Liver (tissue), 9 donors: ENCODE measurements around the gene ZXDC. TPM values are rescaled to one million over a fixed set of nuclear protein-coding genes. Genes with fewer than 3 reads are reported as not detected.

Experiments used
- DNase-seq: peaks from one replicate; pipeline ENCODE4 v3.0.0-alpha.2; 2017; ENCODE audit warnings: low spot score
- H3K27ac ChIP-seq, 2 donors: one replicate each; pipeline ENCODE4 v1.7.0; 2013; ENCODE audit warnings: inconsistent platforms in 2 of 2, low read length in 2 of 2, control low read depth in 1 of 2, low read depth in 1 of 2, mild to moderate bottlenecking in 1 of 2
- H3K27me3 ChIP-seq, 4 donors: one replicate each; pipeline versions ENCODE4 v1.6.1 to v1.7.0; 2013; ENCODE audit warnings: low read length in 3 of 4, inconsistent platforms in 1 of 4, mild to moderate bottlenecking in 1 of 4, moderate library complexity in 1 of 4; ENCODE audit not compliant: control insufficient read depth in 4 of 4, insufficient read depth in 4 of 4
- H3K36me3 ChIP-seq, 4 donors: one replicate each; pipeline versions ENCODE4 v1.6.1 to v1.7.0; 2013; ENCODE audit warnings: low read length in 3 of 4, mild to moderate bottlenecking in 3 of 4, low read depth in 1 of 4, moderate library complexity in 1 of 4; ENCODE audit not compliant: control insufficient read depth in 4 of 4, insufficient read depth in 3 of 4
- H3K4me1 ChIP-seq, 4 donors: one replicate each; pipeline versions ENCODE4 v1.6.1 to v1.7.0; 2013; ENCODE audit warnings: low read length in 3 of 4, mild to moderate bottlenecking in 3 of 4, moderate library complexity in 1 of 4; ENCODE audit not compliant: control insufficient read depth in 4 of 4, insufficient read depth in 4 of 4
- H3K4me3 ChIP-seq, 3 donors: one replicate each; pipeline versions ENCODE4 v1.6.1 to v1.7.0; 2013; ENCODE audit warnings: low read length in 3 of 3, control low read depth in 1 of 3, low read depth in 1 of 3, mild to moderate bottlenecking in 1 of 3
- H3K9ac ChIP-seq, 2 donors: one replicate each; pipeline ENCODE4 v1.7.0; 2013; ENCODE audit warnings: low read length in 2 of 2, mild to moderate bottlenecking in 2 of 2, moderate library complexity in 2 of 2, control low read depth in 1 of 2, low read depth in 1 of 2
- H3K9me3 ChIP-seq, 4 donors: one replicate each; pipeline versions ENCODE4 v1.6.1 to v1.7.0; 2013; ENCODE audit warnings: low read length in 3 of 4; ENCODE audit not compliant: control insufficient read depth in 4 of 4
- ATF3 ChIP-seq: IDR thresholded peaks from 2 replicates; pipeline ENCODE4 v1.6.1; 2016; ENCODE audit warnings: antibody characterized with exemption
- CTCF ChIP-seq: fragments of 150-350 bp; IDR thresholded peaks from 2 replicates; pipeline ENCODE4 v1.5.1; 2017; ENCODE audit warnings: improper control_type of control experiment, low read depth, low read length; ENCODE audit not compliant: missing input control
- FOXA1 ChIP-seq: IDR thresholded peaks from 2 replicates; pipeline ENCODE4 v1.6.1; 2016; ENCODE audit warnings: antibody characterized with exemption
- FOXA2 ChIP-seq: IDR thresholded peaks from 2 replicates; pipeline ENCODE4 v1.6.1; 2016; ENCODE audit warnings: antibody characterized with exemption
- GABPA ChIP-seq, 2 donors: IDR thresholded peaks in 1 of 2; conservative IDR thresholded peaks in 1 of 2; 2 replicates each; pipeline ENCODE4 v1.6.1; 2016; ENCODE audit warnings: antibody characterized with exemption in 2 of 2, mild to moderate bottlenecking in 1 of 2, moderate library complexity in 1 of 2
- HNF4A ChIP-seq, 2 donors: conservative IDR thresholded peaks; 2 replicates each; pipeline ENCODE4 v1.6.1; 2016; ENCODE audit warnings: antibody characterized with exemption in 2 of 2, mild to moderate bottlenecking in 2 of 2
- HNF4G ChIP-seq: IDR thresholded peaks from 2 replicates; pipeline ENCODE4 v1.6.1; 2016; ENCODE audit warnings: antibody characterized with exemption
- JUND ChIP-seq, 2 donors: IDR thresholded peaks; 2 replicates each; pipeline ENCODE4 v1.6.1; 2016; ENCODE audit warnings: antibody characterized with exemption in 2 of 2
- MAX ChIP-seq: IDR thresholded peaks from 2 replicates; pipeline ENCODE4 v1.6.1; 2016; ENCODE audit warnings: antibody characterized with exemption
- NR2F2 ChIP-seq: IDR thresholded peaks from 2 replicates; pipeline ENCODE4 v1.6.1; 2016; ENCODE audit warnings: antibody characterized with exemption
- RAD21 ChIP-seq, 2 donors: IDR thresholded peaks; 2 replicates each; pipeline ENCODE4 v1.6.1; 2016; ENCODE audit warnings: antibody characterized with exemption in 2 of 2, mild to moderate bottlenecking in 2 of 2
- REST ChIP-seq: IDR thresholded peaks from 2 replicates; pipeline ENCODE4 v1.6.1; 2016; ENCODE audit warnings: antibody characterized with exemption, mild to moderate bottlenecking
- RXRA ChIP-seq, 2 donors: IDR thresholded peaks; 2 replicates each; pipeline ENCODE4 v1.6.1; 2017 to 2018; ENCODE audit warnings: antibody characterized with exemption in 2 of 2, mild to moderate bottlenecking in 1 of 2
- SP1 ChIP-seq: IDR thresholded peaks from 2 replicates; pipeline ENCODE4 v1.6.1; 2018; ENCODE audit warnings: antibody characterized with exemption, mild to moderate bottlenecking
- TAF1 ChIP-seq: conservative IDR thresholded peaks from 2 replicates; pipeline ENCODE4 v1.6.1; 2016; ENCODE audit warnings: antibody characterized with exemption, mild to moderate bottlenecking
- YY1 ChIP-seq: IDR thresholded peaks from 2 replicates; pipeline ENCODE4 v1.6.1; 2016; ENCODE audit warnings: antibody characterized with exemption, mild to moderate bottlenecking
- ZBTB33 ChIP-seq: IDR thresholded peaks from 2 replicates; pipeline ENCODE4 v1.6.1; 2016; ENCODE audit warnings: antibody characterized with exemption
- WGBS: extraction: QIAGEN DNeasy Blood & Tissue Kit; methylation state at CpG from one replicate; pipeline ENCODE4 v1.1.7; 2013; 5-methylcytosine and 5-hydroxymethylcytosine counted together
- polyA plus RNA-seq, 2 donors: library from polyadenylated mRNA; stranded (reverse) in 1 of 2; unstranded in 1 of 2; fragments of 200-250 nt in 1 of 2; fragments of >200 nt in 1 of 2; fragmentation: Nextera tagmentation in 1 of 2; extraction: Ambion mirVana in 1 of 2; gene quantifications; one replicate each; pipeline versions ENCODE4 v1.2.1 to v1.2.3, GENCODE V29; 2013 to 2015
- total RNA-seq, 2 donors: library from RNA; depleted of rRNA; stranded (reverse); fragments of >200 nt; gene quantifications; one replicate each; pipeline ENCODE4 v1.2.3, GENCODE V29; 2014
- donor health status: healthy.
- donor health status: healthy.
- donor health status: healthy.
- donor health status: healthy.
- donor health status: healthy.

Gene ZXDC
- total and polyA plus RNA-seq, 4 donors: 7.0 to 42.3 (median 13.9) TPM

GRCh38 chr3:126468028-126468891 lies 7.4 kb downstream of the ZXDC start (continued):
- TF ChIP-seq REST (no peak), TAF1 (peak; percentile 24), GABPA (IDR thresholded peaks at IDR 0.05 in 1 of 2, conservative IDR thresholded peaks at IDR 0.05 in 1 of 2) (no peak), NR2F2 (no peak)

- WGBS: 81% methylated on average over 8 of the region's 8 CpGs
- Histone ChIP-seq H3K4me1 (peaks cover 34 to 75% (median 67%) of the 10 kb centered on the region in 4 donors), H3K9me3 (no peaks in the 10 kb centered on the region), H3K27ac (peak overlapping the region; percentile 72 to 88), H3K27me3 (no peaks in the 10 kb centered on the region), H3K9ac (no peak overlapping the region), H3K36me3 (peaks cover 9 to 45% (median 29%) of the 10 kb centered on the region in 4 donors), H3K4me3 (no peak overlapping the region)
- TF ChIP-seq TAF1 (no peak), GABPA (IDR thresholded peaks at IDR 0.05 in 1 of 2, conservative IDR thresholded peaks at IDR 0.05 in 1 of 2) (no peak), HNF4G (no peak), JUND (IDR thresholded peaks at IDR 0.05) (no peak), REST (no peak), SP1 (no peak), CTCF (no peak), MAX (no peak), RXRA (IDR thresholded peaks at IDR 0.05) (no peak), FOXA1 (no peak), ATF3 (no peak), YY1 (no peak), NR2F2 (no peak), HNF4A (conservative IDR thresholded peaks at IDR 0.05) (no peak), FOXA2 (no peak), RAD21 (IDR thresholded peaks at IDR 0.05) (no peak), ZBTB33 (no peak)
- DNase-seq: no peak
These were observed 8.1 kb downstream of the ZXDC start for GRCh38 chr3:126467611-126467955.
